OCI-LY1 (cell line): ENCODE measurements around the gene TEC.

ENCODE experiments used
- EZH2 ChIP-seq: fragments of 200-600 bp; sonication (generic), shearing (Covaris generic); IDR thresholded peaks from 2 replicates; pipeline ENCODE4 v1.8.0; 2017; ENCODE audit warnings: borderline replicate concordance, mixed run types, mild to moderate bottlenecking, antibody characterized with exemption, low read length, moderate library complexity, mixed read lengths
- TF ChIP-seq, protein P1 (sequence below): fragments of 200-600 bp; sonication (generic), shearing (Covaris generic); IDR thresholded peaks from 2 replicates; pipeline ENCODE4 v1.5.1; 2017; ENCODE audit warnings: mild to moderate bottlenecking, antibody characterized with exemption, low read length, moderate library complexity, mixed read lengths

DNA sequence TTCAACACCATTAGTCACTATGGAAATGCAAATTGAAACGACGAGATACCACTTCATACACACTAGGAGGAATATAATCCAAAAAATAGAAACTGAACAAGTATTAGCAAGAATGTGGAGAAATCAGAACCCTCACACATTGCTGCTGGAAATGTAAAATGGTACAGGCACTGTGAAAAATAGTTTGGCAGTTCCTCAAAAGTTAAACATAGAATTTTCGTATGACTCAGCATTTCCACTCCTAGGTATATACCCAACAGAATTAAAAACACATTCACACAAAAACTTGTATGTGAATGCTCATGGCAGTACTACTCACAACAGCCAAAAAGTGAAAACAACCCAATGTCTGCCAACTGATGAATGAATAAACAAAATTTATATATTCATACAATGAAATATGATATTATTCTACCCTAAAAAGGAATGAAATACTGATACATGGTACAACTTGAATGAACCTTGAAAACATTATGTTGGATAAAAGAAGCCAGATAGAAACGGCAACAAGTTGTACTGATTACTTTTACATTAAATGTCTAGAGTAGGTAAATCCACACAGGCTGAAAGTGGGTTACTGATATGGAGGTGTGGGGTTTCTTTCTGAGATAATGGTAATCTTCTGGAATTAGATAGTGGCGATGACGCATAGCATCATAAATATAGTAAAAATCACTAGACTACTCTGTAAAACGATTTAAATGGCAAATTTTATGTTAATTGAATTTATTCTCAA, 22.3 kb downstream of the TEC start:
- TF ChIP-seq, protein P1, sequence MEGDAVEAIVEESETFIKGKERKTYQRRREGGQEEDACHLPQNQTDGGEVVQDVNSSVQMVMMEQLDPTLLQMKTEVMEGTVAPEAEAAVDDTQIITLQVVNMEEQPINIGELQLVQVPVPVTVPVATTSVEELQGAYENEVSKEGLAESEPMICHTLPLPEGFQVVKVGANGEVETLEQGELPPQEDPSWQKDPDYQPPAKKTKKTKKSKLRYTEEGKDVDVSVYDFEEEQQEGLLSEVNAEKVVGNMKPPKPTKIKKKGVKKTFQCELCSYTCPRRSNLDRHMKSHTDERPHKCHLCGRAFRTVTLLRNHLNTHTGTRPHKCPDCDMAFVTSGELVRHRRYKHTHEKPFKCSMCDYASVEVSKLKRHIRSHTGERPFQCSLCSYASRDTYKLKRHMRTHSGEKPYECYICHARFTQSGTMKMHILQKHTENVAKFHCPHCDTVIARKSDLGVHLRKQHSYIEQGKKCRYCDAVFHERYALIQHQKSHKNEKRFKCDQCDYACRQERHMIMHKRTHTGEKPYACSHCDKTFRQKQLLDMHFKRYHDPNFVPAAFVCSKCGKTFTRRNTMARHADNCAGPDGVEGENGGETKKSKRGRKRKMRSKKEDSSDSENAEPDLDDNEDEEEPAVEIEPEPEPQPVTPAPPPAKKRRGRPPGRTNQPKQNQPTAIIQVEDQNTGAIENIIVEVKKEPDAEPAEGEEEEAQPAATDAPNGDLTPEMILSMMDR: no peak
- TF ChIP-seq EZH2: no peak
